ENCODE results near the gene PPDPF.

DNA sequence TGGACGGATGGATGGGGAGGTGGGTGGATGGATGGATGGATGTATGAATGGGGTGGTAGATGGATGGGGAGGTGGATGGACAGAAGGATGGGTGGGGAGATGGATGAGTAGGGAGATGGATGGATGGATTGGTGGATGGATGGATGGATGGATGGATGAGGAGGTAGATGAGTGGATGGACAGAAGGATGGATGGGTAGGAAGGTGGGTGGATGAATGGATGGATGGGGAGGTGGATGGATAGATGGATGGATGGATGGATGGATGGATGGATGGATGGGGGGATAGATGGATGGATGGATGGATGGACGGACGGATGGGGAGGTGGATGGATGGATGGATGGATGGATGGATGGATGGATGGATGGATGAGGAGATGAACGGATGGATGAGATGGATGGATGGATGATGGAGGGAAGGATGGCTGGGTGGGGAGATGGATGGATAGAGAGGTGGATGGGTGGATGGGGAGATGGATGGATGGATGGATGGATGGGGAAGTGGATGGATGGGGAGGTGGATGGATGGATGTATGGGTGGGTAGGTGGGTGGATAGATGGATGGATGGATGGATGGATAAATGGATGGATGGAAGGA, 28.8 kb upstream of the PPDPF start:
- TF ChIP-seq, protein P1, sequence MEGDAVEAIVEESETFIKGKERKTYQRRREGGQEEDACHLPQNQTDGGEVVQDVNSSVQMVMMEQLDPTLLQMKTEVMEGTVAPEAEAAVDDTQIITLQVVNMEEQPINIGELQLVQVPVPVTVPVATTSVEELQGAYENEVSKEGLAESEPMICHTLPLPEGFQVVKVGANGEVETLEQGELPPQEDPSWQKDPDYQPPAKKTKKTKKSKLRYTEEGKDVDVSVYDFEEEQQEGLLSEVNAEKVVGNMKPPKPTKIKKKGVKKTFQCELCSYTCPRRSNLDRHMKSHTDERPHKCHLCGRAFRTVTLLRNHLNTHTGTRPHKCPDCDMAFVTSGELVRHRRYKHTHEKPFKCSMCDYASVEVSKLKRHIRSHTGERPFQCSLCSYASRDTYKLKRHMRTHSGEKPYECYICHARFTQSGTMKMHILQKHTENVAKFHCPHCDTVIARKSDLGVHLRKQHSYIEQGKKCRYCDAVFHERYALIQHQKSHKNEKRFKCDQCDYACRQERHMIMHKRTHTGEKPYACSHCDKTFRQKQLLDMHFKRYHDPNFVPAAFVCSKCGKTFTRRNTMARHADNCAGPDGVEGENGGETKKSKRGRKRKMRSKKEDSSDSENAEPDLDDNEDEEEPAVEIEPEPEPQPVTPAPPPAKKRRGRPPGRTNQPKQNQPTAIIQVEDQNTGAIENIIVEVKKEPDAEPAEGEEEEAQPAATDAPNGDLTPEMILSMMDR (IDR thresholded peaks at IDR 0.05): no peak
- TF ChIP-seq POLR2AphosphoS5 (IDR thresholded peaks at IDR 0.05) (no peak), POLR2A (IDR thresholded peaks at IDR 0.05) (no peak), EP300 (IDR thresholded peaks at IDR 0.05) (no peak)
